PC-9 (cell line): ENCODE data around the gene GNGT1. TPM values are rescaled to one million over a fixed set of nuclear protein-coding genes. Genes with fewer than 3 reads are reported as not detected.

Experiments used
- BruUV-seq: library from RNA; stranded (reverse); fragments of 400-500 nt; replicated peaks from 2 replicates; lab custom pipeline; 2021; lab: Mats Ljungman, UMichigan
- CTCF ChIA-PET: fragments of 300-600 bp; sonication (Branson Sonifier 250); formaldehyde crosslinking; loops from one replicate; lab custom pipeline; 2022; ENCODE audit warnings: antibody characterized with exemption; lab: Charles Lee
- POLR2A ChIA-PET: fragments of 300-600 bp; sonication (Branson Sonifier 250); formaldehyde crosslinking; loops from one replicate; lab custom pipeline; 2022; ENCODE audit warnings: antibody characterized with exemption; ENCODE audit not compliant: unreplicated experiment; lab: Charles Lee
- DNase-seq, 2 experiments: peaks; one replicate each; pipeline versions ENCODE4 v3.0.0 to v3.0.0-alpha.2; 2015 to 2022; ENCODE audit warnings: mixed read lengths in 1 of 2
- H2AFZ ChIP-seq: fragments of 200-600 bp; sonication (generic); 2 replicates; pipeline ENCODE4 v1.8.1; 2017; ENCODE audit warnings: antibody characterized with exemption
- H3F3A ChIP-seq: fragments of 200-600 bp; sonication (generic); 2 replicates; pipeline ENCODE4 v1.8.1; 2017; ENCODE audit warnings: antibody characterized with exemption, mild to moderate bottlenecking, low read depth; ENCODE audit not compliant: insufficient read depth
- H3K27ac ChIP-seq: fragments of 200-600 bp; sonication (generic); 2 replicates; pipeline ENCODE4 v1.6.1; 2016; ENCODE audit warnings: mixed run types
- H3K27me3 ChIP-seq: fragments of 200-600 bp; sonication (generic); 2 replicates; pipeline ENCODE4 v1.6.1; 2016; ENCODE audit warnings: low read depth, mixed run types; ENCODE audit not compliant: insufficient read depth
- H3K36me3 ChIP-seq: fragments of 200-600 bp; sonication (generic); 2 replicates; pipeline ENCODE4 v1.6.1; 2016; ENCODE audit warnings: low read depth, mixed run types
- H3K4me1 ChIP-seq: fragments of 200-600 bp; sonication (generic); replicated peaks from 2 replicates; pipeline ENCODE4 v1.6.1; 2016; ENCODE audit warnings: mixed run types; ENCODE audit not compliant: insufficient read depth
- H3K4me2 ChIP-seq: fragments of 200-600 bp; sonication (generic); 2 replicates; pipeline ENCODE4 v1.6.1; 2017; ENCODE audit warnings: mixed run types
- H3K4me3 ChIP-seq: fragments of 200-600 bp; sonication (generic); 2 replicates; pipeline ENCODE4 v1.6.1; 2016; ENCODE audit warnings: mixed run types
- H3K79me2 ChIP-seq: fragments of 200-600 bp; sonication (generic); 2 replicates; pipeline ENCODE4 v1.6.1; 2017; ENCODE audit warnings: low read depth, mixed run types
- H3K9me2 ChIP-seq: fragments of 200-600 bp; sonication (generic); 2 replicates; pipeline ENCODE4 v1.8.1; 2017; ENCODE audit warnings: mild to moderate bottlenecking; ENCODE audit not compliant: insufficient read depth
- H3K9me3 ChIP-seq: fragments of 200-600 bp; sonication (generic); 2 replicates; pipeline ENCODE4 v1.8.1; 2016; ENCODE audit warnings: low read depth; ENCODE audit not compliant: insufficient read depth
- H4K20me1 ChIP-seq: fragments of 200-600 bp; sonication (generic); 2 replicates; pipeline ENCODE4 v1.8.1; 2017; ENCODE audit not compliant: insufficient read depth
- CTCF ChIP-seq: fragments of 200-600 bp; sonication (generic); conservative IDR thresholded peaks from 2 replicates; pipeline ENCODE4 v1.6.1; 2017; ENCODE audit warnings: mixed run types, antibody characterized with exemption, mild to moderate bottlenecking, moderate library complexity
- EZH2 ChIP-seq: fragments of 200-600 bp; sonication (generic); IDR thresholded peaks from 2 replicates; pipeline ENCODE4 v1.8.0; 2017; ENCODE audit warnings: antibody characterized with exemption, low read depth
- intact Hi-C: fragments of 100-400 bp; cut with micrococcal nuclease; formaldehyde crosslinking; loops from one replicate; pipeline ENCODE4 v1.10.0; 2022; ENCODE audit not compliant: unreplicated experiment
- total RNA-seq: library from RNA; stranded (reverse); gene quantifications from 2 replicates; pipeline ENCODE4 v1.2.3, GENCODE V29; 2021

The GNGT1 gene
- total RNA-seq, 1 experiment from 2014 or later = not detected

- CTCF ChIA-PET = no interaction called here
- no TSS peak for BruUV-seq
- H3K4me2 ChIP-seq = no peak overlapping the region
- TF ChIP-seq CTCF = no peak
- no peak for TF ChIP-seq EZH2
- DNase-seq = no peak
- no peaks in the 10 kb centered on the region for H3F3A ChIP-seq
- intact Hi-C loops = no loop called here
- H3K27me3 ChIP-seq = no peaks in the 10 kb centered on the region
- no peak overlapping the region for H3K4me3 ChIP-seq
- H3K9me2 ChIP-seq = no peaks in the 10 kb centered on the region; the same call in none of the 2 replicates
- no peaks in the 10 kb centered on the region for H3K36me3 ChIP-seq
- POLR2A ChIA-PET = interaction anchor here (0.6 to 0.7 kb wide), 2 partner anchors 176 to 1049 kb away, joined by 4 to 5 read pairs; no protein-coding TSS in a partner anchor
- H4K20me1 ChIP-seq = no peaks in the 10 kb centered on the region
- H3K9me3 ChIP-seq = no peaks in the 10 kb centered on the region
- H2AFZ ChIP-seq = no peak overlapping the region
- H3K4me1 ChIP-seq = 0 out of 2 replicates have a peak, but pooled peaks cover 7% of the 10 kb centered on the region
- H3K27ac ChIP-seq = no peak overlapping the region
- no peaks in the 10 kb centered on the region for H3K79me2 ChIP-seq
These were observed 51.4 kb downstream of the GNGT1 start for GRCh38 chr7:93957767-93958166.

- BruUV-seq = no TSS peak
- H3K4me2 ChIP-seq = no peak overlapping the region
These were observed 51.8 kb downstream of the GNGT1 start for GRCh38 chr7:93958216-93958615.

GRCh38 chr7:93958651-93959050 lies 52.3 kb downstream of the GNGT1 start:
- no peak overlapping the region for H3K4me3 ChIP-seq
- no peak overlapping the region for H3K27ac ChIP-seq
- H3K79me2 ChIP-seq = no peaks in the 10 kb centered on the region
- no TSS peak for BruUV-seq
- H3F3A ChIP-seq = no peaks in the 10 kb centered on the region
- TF ChIP-seq CTCF (no peak), EZH2 (no peak)
- no peaks in the 10 kb centered on the region for H3K36me3 ChIP-seq
- CTCF ChIA-PET = no interaction called here
- no peaks in the 10 kb centered on the region for H3K9me3 ChIP-seq
- H3K27me3 ChIP-seq = no peaks in the 10 kb centered on the region
- no peak for DNase-seq
- POLR2A ChIA-PET = no interaction called here
- H3K4me2 ChIP-seq = no peak overlapping the region
- intact Hi-C loops = no loop called here
- H4K20me1 ChIP-seq = no peaks in the 10 kb centered on the region
- 0 out of 2 replicates have a peak, but pooled peaks cover 7% of the 10 kb centered on the region for H3K4me1 ChIP-seq
- no peaks in the 10 kb centered on the region; the same call in none of the 2 replicates for H3K9me2 ChIP-seq
- no peak overlapping the region for H2AFZ ChIP-seq

More at GRCh38 chr7:93958216-93958615, 51.8 kb downstream of the GNGT1 start:
- Histone ChIP-seq H2AFZ (no peak overlapping the region), H4K20me1 (no peaks in the 10 kb centered on the region), H3K27ac (no peak overlapping the region), H3K36me3 (no peaks in the 10 kb centered on the region), H3F3A (no peaks in the 10 kb centered on the region), H3K9me2 (no peaks in the 10 kb centered on the region; the same call in none of the 2 replicates), H3K9me3 (no peaks in the 10 kb centered on the region), H3K79me2 (no peaks in the 10 kb centered on the region), H3K4me1 (0 out of 2 replicates have a peak, but pooled peaks cover 7% of the 10 kb centered on the region), H3K4me3 (no peak overlapping the region), H3K27me3 (no peaks in the 10 kb centered on the region)
- TF ChIP-seq CTCF (no peak), EZH2 (no peak)
- CTCF ChIA-PET = no interaction called here
- intact Hi-C loops = no loop called here
- no peak for DNase-seq
- POLR2A ChIA-PET = interaction anchor here (0.6 to 0.7 kb wide), 2 partner anchors 176 to 1050 kb away, joined by 4 to 5 read pairs; no protein-coding TSS in a partner anchor

Other genes with a start within 250 kb of the GNGT1 start
- 67.3 and 86.1 TPM in 2 replicates for gene TFPI2, start 15.8 kb upstream of the GNGT1 start, total RNA-seq
- gene GNG11, start 15.2 kb downstream of the GNGT1 start, total RNA-seq = 2.3 and 4.4 TPM in 2 replicates
- 39.5 and 43.0 TPM in 2 replicates for gene BET1, start 97.8 kb downstream of the GNGT1 start, total RNA-seq